OCI-LY3 (cell line): ENCODE results near the gene SSRP1.

Experiments
- H2AFZ ChIP-seq: fragments of 200-600, 300-600 bp; shearing (Covaris generic); 2 replicates; pipeline ENCODE4 v1.6.0; 2014; ENCODE audit warnings: antibody characterized with exemption, low read depth, low read length
- H3K27ac ChIP-seq: fragments of 200-600, 300-600 bp; sonication (generic); 2 replicates; pipeline ENCODE4 v1.5.1; 2014; ENCODE audit warnings: mild to moderate bottlenecking, low read length, moderate library complexity, mixed read lengths
- H3K27me3 ChIP-seq: fragments of 200-600, 300-600 bp; sonication (generic); 2 replicates; pipeline ENCODE4 v1.6.1; 2014; ENCODE audit warnings: low read depth, low read length, mixed read lengths
- H3K36me3 ChIP-seq: fragments of 200-600, 300-600 bp; sonication (generic); replicated peaks from 2 replicates; pipeline ENCODE3; 2014; ENCODE audit warnings: low read depth, low read length, mixed read lengths
- H3K4me1 ChIP-seq: fragments of 300-600, 200-600 bp; sonication (generic); 2 replicates; pipeline ENCODE4 v1.6.1; 2014; ENCODE audit warnings: low read length, mixed read lengths
- H3K4me2 ChIP-seq: fragments of 200-600, 300-600 bp; sonication (generic); 2 replicates; pipeline ENCODE4 v1.6.1; 2014; ENCODE audit warnings: low read length, mixed read lengths
- H3K4me3 ChIP-seq: fragments of 300-600, 200-600 bp; sonication (generic); 2 replicates; pipeline ENCODE4 v1.5.1; 2014; ENCODE audit warnings: antibody characterized with exemption, mild to moderate bottlenecking, low read length, moderate library complexity
- H3K79me2 ChIP-seq: fragments of 300-600, 200-600 bp; shearing (Covaris generic); 2 replicates; pipeline ENCODE4 v1.6.1; 2014; ENCODE audit warnings: mild to moderate bottlenecking, low read length, mixed read lengths
- H3K9ac ChIP-seq: fragments of 300-600, 200-600 bp; shearing (Covaris generic); 2 replicates; pipeline ENCODE4 v1.6.0; 2014; ENCODE audit warnings: mild to moderate bottlenecking, low read length, moderate library complexity
- H3K9me3 ChIP-seq: fragments of 200-600, 300-600 bp; shearing (Covaris generic); 2 replicates; pipeline ENCODE4 v1.6.1; 2014; ENCODE audit warnings: low read length, mixed read lengths; ENCODE audit not compliant: insufficient read depth
- H4K20me1 ChIP-seq: fragments of 200-600, 300-600 bp; sonication (generic); 2 replicates; pipeline ENCODE4 v1.6.1; 2016; ENCODE audit warnings: low read length, mixed read lengths; ENCODE audit not compliant: insufficient read depth
- EZH2phosphoT487 ChIP-seq: fragments of 200-600 bp; shearing (Covaris generic); IDR thresholded peaks from 2 replicates; pipeline ENCODE4 v1.6.1; 2018; ENCODE audit warnings: antibody characterized with exemption, mixed run types, low read depth
- TF ChIP-seq, protein P1 (sequence below): fragments of 200-600, 300-600 bp; sonication (generic); IDR thresholded peaks from 2 replicates; pipeline ENCODE4 v1.5.1; 2014; ENCODE audit warnings: antibody characterized with exemption, low read length, low read depth

The SSRP1 gene

GRCh38 chr11:57276169-57276970 lies 59.3 kb downstream of the SSRP1 start:
- Histone ChIP-seq H3K4me3 (no peak overlapping the region), H3K4me2 (no peak overlapping the region), H3K9ac (no peak overlapping the region), H2AFZ (no peak overlapping the region), H3K27ac (no peak overlapping the region), H3K27me3 (peaks cover 21% of the 10 kb centered on the region; the same call in 1 of the 2 replicates), H3K4me1 (peaks cover 4% of the 10 kb centered on the region; the same call in 1 of the 2 replicates), H3K79me2 (no peaks in the 10 kb centered on the region), H3K36me3 (no peaks in the 10 kb centered on the region), H4K20me1 (no peaks in the 10 kb centered on the region), H3K9me3 (no peaks in the 10 kb centered on the region)
- TF ChIP-seq, protein P1, sequence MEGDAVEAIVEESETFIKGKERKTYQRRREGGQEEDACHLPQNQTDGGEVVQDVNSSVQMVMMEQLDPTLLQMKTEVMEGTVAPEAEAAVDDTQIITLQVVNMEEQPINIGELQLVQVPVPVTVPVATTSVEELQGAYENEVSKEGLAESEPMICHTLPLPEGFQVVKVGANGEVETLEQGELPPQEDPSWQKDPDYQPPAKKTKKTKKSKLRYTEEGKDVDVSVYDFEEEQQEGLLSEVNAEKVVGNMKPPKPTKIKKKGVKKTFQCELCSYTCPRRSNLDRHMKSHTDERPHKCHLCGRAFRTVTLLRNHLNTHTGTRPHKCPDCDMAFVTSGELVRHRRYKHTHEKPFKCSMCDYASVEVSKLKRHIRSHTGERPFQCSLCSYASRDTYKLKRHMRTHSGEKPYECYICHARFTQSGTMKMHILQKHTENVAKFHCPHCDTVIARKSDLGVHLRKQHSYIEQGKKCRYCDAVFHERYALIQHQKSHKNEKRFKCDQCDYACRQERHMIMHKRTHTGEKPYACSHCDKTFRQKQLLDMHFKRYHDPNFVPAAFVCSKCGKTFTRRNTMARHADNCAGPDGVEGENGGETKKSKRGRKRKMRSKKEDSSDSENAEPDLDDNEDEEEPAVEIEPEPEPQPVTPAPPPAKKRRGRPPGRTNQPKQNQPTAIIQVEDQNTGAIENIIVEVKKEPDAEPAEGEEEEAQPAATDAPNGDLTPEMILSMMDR: no peak
- no peak for TF ChIP-seq EZH2phosphoT487
